ENCODE results near the gene APBA3. TPM values are rescaled to one million over a fixed set of nuclear protein-coding genes. Genes with fewer than 3 reads are reported as not detected.

The APBA3 gene
- total RNA-seq, 2 experiments from 2014 or later: 38.2 to 41.8 TPM

DNA sequence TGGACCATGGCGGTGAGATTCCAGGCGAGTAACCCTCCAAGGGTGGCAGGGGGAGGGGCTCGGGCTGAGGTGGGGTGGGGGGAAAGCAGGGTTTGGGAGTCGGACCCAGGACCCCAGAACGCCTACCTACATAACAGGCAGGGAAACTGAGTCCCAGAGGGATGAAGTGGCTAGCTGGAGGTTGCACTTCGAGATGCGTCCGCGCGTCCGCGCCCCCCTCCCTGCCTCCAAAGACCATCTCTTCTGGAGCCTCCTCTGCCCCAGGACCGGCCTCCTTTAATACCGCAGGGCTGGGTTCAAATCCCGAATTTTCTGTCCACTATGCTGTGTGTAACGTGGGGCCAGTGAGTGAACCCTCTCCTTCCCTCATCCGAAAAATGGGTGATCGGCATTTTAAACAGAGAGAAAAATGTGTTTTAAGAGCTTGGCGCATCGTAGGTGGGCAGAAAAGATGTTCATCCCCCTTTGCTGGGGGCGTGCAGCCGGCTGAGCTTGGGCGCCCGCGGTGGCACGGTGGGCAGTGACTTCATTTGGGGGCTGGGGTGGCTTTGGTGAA is 39.5 kb downstream of the APBA3 start:
- Mint-ChIP-seq H3K9me3 (no peaks in the 10 kb centered on the region), H3K4me1 (ENCODE audit: low read depth) (peaks cover 7% of the 10 kb centered on the region), H3K27ac (no peak overlapping the region), H3K4me3 (peak overlapping the region; percentile 55), H3K36me3 (no peaks in the 10 kb centered on the region), H3K27me3 (peaks cover 4% of the 10 kb centered on the region)
- ChIA-PET CTCF (interaction anchor here (0.6 to 1.8 kb wide), 3 partner anchors 26 to 100 kb away, joined by 3 to 8 read pairs (median 3); partner anchors contain the start of gene APBA3), POLR2A (interaction anchor here (1.1 kb wide), 1 partner anchor 95 kb away, joined by 4 read pairs; no protein-coding TSS in a partner anchor)
- intact Hi-C loops (cut with micrococcal nuclease): loop anchor here (2.0 kb wide), 2 partner anchors 41 to 101 kb away; partner anchors contain the start of gene MRPL54
- DNase-seq: no peak

DNA sequence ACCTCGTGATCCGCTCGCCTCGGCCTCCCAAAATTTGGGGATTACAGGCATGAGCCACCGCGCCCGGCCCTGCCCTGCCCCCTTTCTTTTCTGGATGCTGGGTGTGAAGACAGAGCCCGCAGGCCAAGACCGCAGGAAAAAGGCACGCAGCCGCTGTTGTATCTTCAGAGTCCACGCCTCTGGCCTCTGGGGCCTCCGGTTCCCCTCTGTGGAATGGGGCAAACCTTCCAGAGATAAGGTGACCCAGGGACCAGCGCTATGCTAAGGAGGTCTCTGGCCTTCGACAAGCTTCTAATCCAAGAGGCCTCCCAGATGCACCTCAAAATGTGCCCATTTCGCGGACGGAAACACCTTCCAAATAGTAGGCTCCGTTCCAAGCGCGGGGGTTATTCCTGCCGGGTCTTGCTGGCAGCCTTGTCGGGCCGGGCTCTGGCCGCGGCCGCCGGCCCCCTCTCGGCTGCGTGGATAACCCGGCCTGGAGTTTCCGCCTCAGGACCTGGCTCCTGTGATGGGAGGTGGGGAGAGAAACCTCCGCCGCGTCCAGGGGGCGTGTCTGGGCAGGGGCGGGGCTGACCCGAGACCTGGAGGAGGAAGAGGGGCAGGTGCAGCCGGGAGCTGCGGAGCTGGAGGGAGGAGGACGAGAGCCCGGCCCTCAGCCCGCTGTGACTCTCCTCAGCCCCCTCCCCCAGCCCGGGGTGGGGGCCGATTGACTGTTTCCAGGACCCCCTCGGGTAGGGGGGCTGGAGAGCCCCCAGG is 40.2 kb downstream of the APBA3 start:
- no peak overlapping the region for H3K27ac Mint-ChIP-seq
- intact Hi-C loops (cut with micrococcal nuclease): loop anchor here (2.0 kb wide), 2 partner anchors 41 to 101 kb away; partner anchors contain the start of gene MRPL54
- peak overlapping the region; percentile 55 for H3K4me3 Mint-ChIP-seq
- H3K27me3 Mint-ChIP-seq: peaks cover 4% of the 10 kb centered on the region
- ChIA-PET CTCF (interaction anchor here (0.6 to 1.8 kb wide), 3 partner anchors 26 to 101 kb away, joined by 3 to 8 read pairs (median 3); partner anchors contain the start of gene APBA3), POLR2A (no interaction called here)
- no peaks in the 10 kb centered on the region for H3K9me3 Mint-ChIP-seq
- DNase-seq: peak; percentile 94
- H3K36me3 Mint-ChIP-seq: no peaks in the 10 kb centered on the region
- H3K4me1 Mint-ChIP-seq (ENCODE audit: low read depth): peaks cover 7% of the 10 kb centered on the region

DNA sequence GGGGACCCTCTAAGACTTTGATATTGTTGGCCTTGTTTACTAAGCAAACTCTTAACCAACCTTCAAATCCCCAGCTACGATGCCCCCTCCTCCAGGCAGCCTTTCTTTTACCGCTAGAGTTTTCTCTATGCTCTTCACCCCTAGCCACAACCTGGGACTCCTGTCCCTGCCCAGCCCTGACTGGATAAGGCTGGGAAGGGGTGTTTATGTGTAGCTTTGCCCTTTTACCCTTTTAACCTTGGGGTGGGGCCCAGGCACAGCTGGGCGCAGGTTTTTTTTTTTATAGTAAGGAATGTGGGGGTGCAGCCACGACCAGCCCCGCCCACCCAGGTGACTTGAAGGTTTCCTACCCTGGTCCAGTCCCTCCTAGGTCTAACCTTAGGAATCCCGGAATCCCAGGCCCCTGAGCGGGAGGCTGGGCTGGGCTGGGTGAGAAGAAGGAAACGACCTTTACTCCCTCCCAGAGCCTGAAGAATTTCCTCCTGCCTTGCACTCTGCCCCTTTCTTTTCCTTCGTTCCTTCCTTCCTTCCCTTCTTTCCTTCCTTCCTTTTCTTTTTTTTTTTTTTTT is 41.1 kb downstream of the APBA3 start:
- H3K4me3 Mint-ChIP-seq: no peak overlapping the region
- peaks cover 4% of the 10 kb centered on the region for H3K27me3 Mint-ChIP-seq
- H3K27ac Mint-ChIP-seq: no peak overlapping the region
- DNase-seq: no peak
- no peaks in the 10 kb centered on the region for H3K36me3 Mint-ChIP-seq
- CTCF ChIA-PET: interaction anchor here (1.4 kb wide), 1 partner anchor 31 kb away, joined by 5 read pairs; no protein-coding TSS in a partner anchor
- H3K9me3 Mint-ChIP-seq: no peaks in the 10 kb centered on the region
- peaks cover 7% of the 10 kb centered on the region for H3K4me1 Mint-ChIP-seq (ENCODE audit: low read depth)
- intact Hi-C loops (cut with micrococcal nuclease): loop anchor here (2.0 kb wide), 2 partner anchors 42 to 102 kb away; partner anchors contain the start of gene MRPL54
- POLR2A ChIA-PET: no interaction called here

DNA sequence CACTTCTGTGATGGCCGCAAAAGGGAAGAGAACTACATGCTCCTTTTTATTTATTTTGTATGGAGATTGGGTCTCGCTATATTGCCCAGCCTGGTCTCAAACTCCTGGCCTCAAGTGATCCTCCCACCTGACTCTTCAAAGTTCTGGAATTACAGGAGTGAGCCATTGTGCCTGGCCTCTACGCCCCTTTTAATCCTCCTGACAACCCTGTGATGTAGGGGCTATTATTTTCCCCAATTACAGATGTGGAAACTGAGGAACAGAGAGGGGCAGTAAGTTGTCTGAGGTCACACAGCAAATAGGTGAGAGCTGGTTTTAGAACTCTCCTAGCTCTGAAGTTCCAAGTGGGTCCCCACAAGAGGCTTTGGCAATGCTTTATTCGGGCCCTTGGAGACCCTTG is 41.6 kb downstream of the APBA3 start:
- POLR2A ChIA-PET: no interaction called here
- intact Hi-C loops (cut with micrococcal nuclease): loop anchor here (2.0 kb wide), 2 partner anchors 43 to 103 kb away; partner anchors contain the start of gene MRPL54
- peaks cover 7% of the 10 kb centered on the region for H3K4me1 Mint-ChIP-seq (ENCODE audit: low read depth)

DNA sequence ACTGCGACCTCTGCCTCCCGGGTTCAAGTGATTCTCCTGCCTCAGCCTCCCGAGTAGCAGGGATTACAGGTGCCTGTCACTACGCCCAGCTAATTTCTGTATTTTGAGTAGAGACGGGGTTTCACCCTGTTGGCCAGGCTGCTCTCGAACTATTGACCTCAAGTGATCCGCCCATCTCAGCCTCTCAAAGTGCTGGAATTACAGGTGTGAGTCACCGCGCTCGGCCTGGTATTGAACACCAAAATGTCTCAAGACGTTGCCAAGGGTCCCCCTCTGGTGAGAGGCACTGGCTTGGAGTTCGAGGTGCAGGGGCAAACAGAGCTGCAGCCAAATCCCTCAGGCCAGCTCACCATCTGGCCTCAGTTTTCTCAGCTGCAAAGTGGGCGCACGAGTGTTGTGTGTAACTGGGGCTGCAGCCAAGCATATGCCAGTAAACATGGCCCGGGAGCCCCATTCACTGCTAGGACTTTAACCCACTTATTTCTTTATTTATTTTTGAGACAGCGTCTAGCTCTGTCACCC is 45.3 kb downstream of the APBA3 start:
- H3K4me1 Mint-ChIP-seq (ENCODE audit: low read depth): peaks cover 6% of the 10 kb centered on the region
- H3K27me3 Mint-ChIP-seq: no peaks in the 10 kb centered on the region
- no peak overlapping the region for H3K4me3 Mint-ChIP-seq
- H3K36me3 Mint-ChIP-seq: no peaks in the 10 kb centered on the region
- intact Hi-C loops (cut with micrococcal nuclease): no loop called here
- CTCF ChIA-PET: no interaction called here
- H3K9me3 Mint-ChIP-seq: no peaks in the 10 kb centered on the region
- no peak for DNase-seq
- no peak overlapping the region for H3K27ac Mint-ChIP-seq
- POLR2A ChIA-PET: no interaction called here

More for the DNA sequence above, 41.6 kb downstream of the APBA3 start:
- no peaks in the 10 kb centered on the region for H3K9me3 Mint-ChIP-seq
- H3K27me3 Mint-ChIP-seq: peaks cover 4% of the 10 kb centered on the region
- CTCF ChIA-PET: interaction anchor here (0.8 to 1.4 kb wide), 3 partner anchors 12 to 52 kb away, joined by 3 to 5 read pairs (median 3); partner anchors contain the start of gene TJP3
- no peaks in the 10 kb centered on the region for H3K36me3 Mint-ChIP-seq
- no peak overlapping the region for H3K4me3 Mint-ChIP-seq
- no peak for DNase-seq
- no peak overlapping the region for H3K27ac Mint-ChIP-seq

DNA sequence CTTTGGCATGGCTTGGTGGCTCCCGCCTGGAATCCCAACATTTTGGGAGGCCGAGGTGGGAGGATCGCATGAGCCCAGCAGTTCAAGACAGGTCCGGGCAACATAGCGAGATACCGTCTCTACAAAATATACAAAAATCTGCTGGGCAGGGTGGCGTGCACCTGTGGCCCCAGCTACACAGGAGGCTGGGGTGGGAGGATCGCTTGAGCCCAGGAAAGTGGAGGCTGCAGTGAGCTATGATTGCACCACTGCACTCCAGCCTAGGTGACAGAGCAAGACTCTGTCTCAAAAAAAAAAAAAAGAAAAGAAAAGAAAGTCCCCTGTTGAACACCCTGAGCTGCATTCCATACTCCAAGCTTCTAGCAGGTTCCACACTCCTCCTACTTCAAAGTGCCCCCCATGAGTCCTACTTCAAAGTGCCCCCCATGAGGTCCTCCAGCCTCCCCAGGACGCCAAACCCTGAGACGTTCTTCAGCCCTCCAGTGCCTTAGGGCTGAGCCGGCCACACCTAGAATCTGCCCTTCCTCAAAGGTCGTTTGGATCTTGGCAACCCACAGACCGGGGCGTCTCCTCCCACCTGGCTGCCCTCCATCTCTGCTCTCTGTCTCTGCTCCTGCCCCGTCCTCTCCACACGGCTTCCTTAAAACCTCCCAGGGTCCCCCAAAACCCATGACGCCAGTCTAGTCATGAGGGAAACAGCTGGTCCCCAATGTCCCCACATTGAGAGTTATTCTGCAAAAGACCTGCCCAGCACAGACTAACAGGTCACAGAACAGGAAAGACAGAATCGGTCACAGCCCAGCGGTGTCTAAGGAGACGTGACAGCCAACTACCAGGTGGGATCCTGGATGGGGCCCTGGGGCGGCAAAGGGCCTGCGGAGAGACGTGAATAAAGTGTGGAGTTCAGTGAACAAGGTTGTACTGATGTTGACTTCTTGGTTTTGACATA is 48.6 kb downstream of the APBA3 start:
- H3K27ac Mint-ChIP-seq: no peak overlapping the region
- intact Hi-C loops (cut with micrococcal nuclease): no loop called here
- no peak overlapping the region for H3K4me3 Mint-ChIP-seq
- H3K9me3 Mint-ChIP-seq: no peaks in the 10 kb centered on the region
- CTCF ChIA-PET: no interaction called here
- H3K36me3 Mint-ChIP-seq: no peaks in the 10 kb centered on the region
- H3K4me1 Mint-ChIP-seq (ENCODE audit: low read depth): peaks cover 4% of the 10 kb centered on the region
- POLR2A ChIA-PET: no interaction called here
- DNase-seq: no peak
- no peaks in the 10 kb centered on the region for H3K27me3 Mint-ChIP-seq

DNA sequence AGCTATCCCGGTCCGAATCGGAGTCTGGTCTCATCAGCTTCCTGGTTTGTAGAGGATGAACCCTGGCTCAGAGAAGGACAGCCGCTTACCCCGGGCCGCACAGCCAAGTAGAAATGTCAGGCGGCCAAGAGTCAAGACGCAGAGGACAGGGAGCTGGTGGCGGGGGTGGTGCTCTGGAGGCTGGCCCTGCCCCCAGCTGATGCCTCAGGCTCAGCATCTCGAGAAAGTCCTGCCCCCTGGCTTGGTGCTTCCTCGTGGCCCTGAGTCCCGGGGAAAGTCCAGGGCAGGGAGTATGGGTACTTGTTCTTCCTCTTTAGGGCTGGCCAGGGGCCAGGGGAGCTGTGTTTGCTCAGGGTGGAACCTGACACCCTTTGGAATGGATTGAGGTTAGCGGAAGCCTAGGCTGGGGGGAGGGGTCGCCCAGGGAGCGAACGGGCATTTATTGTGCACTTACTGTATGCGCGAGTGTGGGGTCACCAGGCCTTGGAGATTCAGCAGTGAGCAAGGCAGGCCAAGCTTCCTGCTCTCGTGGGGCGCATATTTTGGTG is 51.2 kb downstream of the APBA3 start:
- no peak overlapping the region for H3K4me3 Mint-ChIP-seq
- H3K4me1 Mint-ChIP-seq (ENCODE audit: low read depth): peaks cover 4% of the 10 kb centered on the region
- ChIA-PET POLR2A (no interaction called here), CTCF (no interaction called here)
- intact Hi-C loops (cut with micrococcal nuclease): no loop called here
- peaks cover 2% of the 10 kb centered on the region for H3K27me3 Mint-ChIP-seq
- no peaks in the 10 kb centered on the region for H3K36me3 Mint-ChIP-seq
- H3K27ac Mint-ChIP-seq: no peak overlapping the region
- no peak for DNase-seq
- H3K9me3 Mint-ChIP-seq: no peaks in the 10 kb centered on the region

DNA sequence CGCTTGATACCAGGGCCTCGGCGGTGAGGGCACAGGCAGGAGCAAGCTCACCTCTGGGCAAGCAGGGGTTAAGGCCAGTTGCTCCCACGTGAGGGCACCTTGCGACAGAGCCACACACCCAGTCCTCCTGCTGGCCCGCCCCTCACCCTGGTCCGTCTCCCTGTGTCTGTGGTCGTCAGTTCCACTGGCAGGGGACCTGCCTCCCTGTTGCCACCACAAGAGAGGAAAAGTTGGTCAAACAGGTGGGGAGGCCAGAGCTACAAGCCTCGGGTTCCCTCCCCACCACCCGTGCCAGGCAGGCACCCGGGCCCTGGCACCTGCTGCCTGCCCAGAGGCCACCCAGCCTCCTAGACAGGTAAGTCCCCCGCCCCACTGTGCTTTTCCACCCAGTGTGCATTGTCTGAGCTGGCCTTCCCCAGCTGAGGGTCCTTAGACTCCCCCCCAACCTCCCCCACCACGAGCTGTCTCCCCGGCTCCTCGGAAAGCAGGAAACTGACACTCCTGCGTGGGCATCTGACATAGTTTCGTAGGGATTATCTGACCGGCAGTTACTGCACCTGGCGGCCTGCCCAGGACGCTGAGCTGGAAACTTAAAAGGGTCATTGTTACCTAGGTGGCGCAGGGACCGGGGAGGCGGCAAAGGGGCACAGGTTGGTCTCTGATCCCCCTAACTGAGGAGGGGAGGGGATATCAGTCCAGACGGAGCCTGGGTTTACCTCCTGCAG is 53.1 kb downstream of the APBA3 start, which contains the start of gene TJP3:
Gene TJP3, plus strand, starts transcription at position 178 of the 725 bp plus-strand sequence. CDS start 20,049 bp downstream, outside the sequence.
- H3K27me3 Mint-ChIP-seq: peaks cover 4% of the 10 kb centered on the region
- H3K4me1 Mint-ChIP-seq (ENCODE audit: low read depth): peaks cover 4% of the 10 kb centered on the region
- ChIA-PET CTCF (interaction anchor here (0.6 to 3.7 kb wide), 8 partner anchors 11 to 404 kb away, joined by 3 to 21 read pairs (median 4); no protein-coding TSS in a partner anchor), POLR2A (no interaction called here)
- H3K27ac Mint-ChIP-seq: no peak within 1 kb of the TSS
- H3K9me3 Mint-ChIP-seq: no peaks in the 10 kb centered on the region
- H3K4me3 Mint-ChIP-seq: no peak within 1 kb of the TSS
- DNase-seq: no peak
- intact Hi-C loops (cut with micrococcal nuclease): no loop called here
- H3K36me3 Mint-ChIP-seq: no peaks in the 10 kb centered on the region

DNA sequence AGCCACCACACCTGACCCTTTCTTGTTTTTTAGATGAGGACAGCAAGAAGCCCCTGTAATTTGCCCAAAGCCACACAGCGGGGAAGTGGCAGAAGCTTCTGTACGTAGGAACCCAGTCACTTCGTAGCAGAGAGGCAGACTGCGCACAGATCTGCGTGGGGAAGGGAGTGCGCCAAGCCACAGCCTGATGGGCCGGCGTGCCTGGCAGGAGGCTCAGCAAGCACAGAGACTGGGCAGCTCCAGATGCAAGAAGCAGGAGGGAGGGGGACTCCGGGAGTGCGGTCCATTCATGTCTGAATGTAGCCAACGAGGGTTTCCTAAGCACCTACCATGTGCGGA is 53.7 kb downstream of the APBA3 start:
- Mint-ChIP-seq H3K4me1 (ENCODE audit: low read depth) (no peaks in the 10 kb centered on the region), H3K27me3 (peaks cover 4% of the 10 kb centered on the region), H3K4me3 (no peak overlapping the region), H3K27ac (no peak overlapping the region), H3K9me3 (no peaks in the 10 kb centered on the region), H3K36me3 (no peaks in the 10 kb centered on the region)
- POLR2A ChIA-PET: no interaction called here
- intact Hi-C loops (cut with micrococcal nuclease): no loop called here
- CTCF ChIA-PET: interaction anchor here (0.6 to 3.7 kb wide), 8 partner anchors 12 to 403 kb away, joined by 3 to 21 read pairs (median 4); no protein-coding TSS in a partner anchor
- DNase-seq: no peak

DNA sequence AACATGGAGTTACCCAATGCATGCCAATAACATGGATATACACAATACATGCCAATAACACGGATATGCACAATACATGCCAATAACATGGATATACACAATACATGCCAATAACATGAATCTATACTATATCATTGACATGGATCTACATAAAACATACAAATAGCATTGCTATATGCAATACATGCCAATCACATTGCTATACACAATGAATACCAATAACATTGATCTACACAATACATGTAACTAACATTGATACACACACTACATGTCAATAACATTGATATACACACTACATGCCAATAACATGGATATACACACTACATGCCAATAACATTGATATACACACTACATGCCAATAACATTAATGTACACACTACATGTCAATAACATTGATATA is 60.3 kb downstream of the APBA3 start:
- no peaks in the 10 kb centered on the region for H3K9me3 Mint-ChIP-seq
- intact Hi-C loops (cut with micrococcal nuclease): loop anchor here (2.0 kb wide), 1 partner anchor 62 kb away; the partner anchor contains the start of gene MRPL54
- peaks cover 18% of the 10 kb centered on the region for H3K4me1 Mint-ChIP-seq (ENCODE audit: low read depth)
- H3K27me3 Mint-ChIP-seq: peaks cover 4% of the 10 kb centered on the region
- no peak overlapping the region for H3K27ac Mint-ChIP-seq
- CTCF ChIA-PET: interaction anchor here (0.7 to 4.9 kb wide), 5 partner anchors 11 to 144 kb away, joined by 3 to 39 read pairs (median 13); partner anchors contain the start of gene GIPC3
- H3K4me3 Mint-ChIP-seq: no peak overlapping the region
- no peak for DNase-seq
- POLR2A ChIA-PET: interaction anchor here (2.0 kb wide), 1 partner anchor 13 kb away, joined by 5 read pairs; no protein-coding TSS in a partner anchor
- H3K36me3 Mint-ChIP-seq: no peaks in the 10 kb centered on the region
